NB4 (cell line): ENCODE data around the gene IDE.

ENCODE experiments used
- CTCF ChIP-seq: IDR thresholded peaks from one replicate; pipeline ENCODE4 v1.5.1; 2012; ENCODE audit warnings: low read depth, low read length
- MAX ChIP-seq: IDR thresholded peaks from 2 replicates; pipeline ENCODE4 v1.6.1; 2011; ENCODE audit warnings: low read depth, low read length
- MYC ChIP-seq: IDR thresholded peaks from 2 replicates; pipeline ENCODE4 v1.6.1; 2011; ENCODE audit warnings: low read depth, low read length
- POLR2A ChIP-seq: IDR thresholded peaks from 2 replicates; pipeline ENCODE4 v1.6.1; 2011; ENCODE audit warnings: mild to moderate bottlenecking; ENCODE audit not compliant: insufficient read length; ENCODE audit errors: extremely low read depth

GRCh38 chr10:92593619-92594588, 20.0 kb upstream of the IDE start:
- TF ChIP-seq MAX (no peak), CTCF (no peak), POLR2A (no peak), MYC (no peak)
